Activated naive CD8-positive, alpha-beta T cell treated with anti-CD3 and anti-CD28 coated beads, Interleukin-2, amount 50 U/mL, for 16 hours (primary cell): Measurements from ENCODE around the gene DHX34.
"Not testable (repeated sequence)": the region's sequence is repeated elsewhere in the genome, so short reads cannot be mapped to it uniquely, and the experiment has no call there.

Experiments used
- DNase-seq: peaks from one replicate; pipeline ENCODE4 v3.0.0-alpha.2; 2020; ENCODE audit warnings: low read depth, low spot score

Gene DHX34

DNA sequence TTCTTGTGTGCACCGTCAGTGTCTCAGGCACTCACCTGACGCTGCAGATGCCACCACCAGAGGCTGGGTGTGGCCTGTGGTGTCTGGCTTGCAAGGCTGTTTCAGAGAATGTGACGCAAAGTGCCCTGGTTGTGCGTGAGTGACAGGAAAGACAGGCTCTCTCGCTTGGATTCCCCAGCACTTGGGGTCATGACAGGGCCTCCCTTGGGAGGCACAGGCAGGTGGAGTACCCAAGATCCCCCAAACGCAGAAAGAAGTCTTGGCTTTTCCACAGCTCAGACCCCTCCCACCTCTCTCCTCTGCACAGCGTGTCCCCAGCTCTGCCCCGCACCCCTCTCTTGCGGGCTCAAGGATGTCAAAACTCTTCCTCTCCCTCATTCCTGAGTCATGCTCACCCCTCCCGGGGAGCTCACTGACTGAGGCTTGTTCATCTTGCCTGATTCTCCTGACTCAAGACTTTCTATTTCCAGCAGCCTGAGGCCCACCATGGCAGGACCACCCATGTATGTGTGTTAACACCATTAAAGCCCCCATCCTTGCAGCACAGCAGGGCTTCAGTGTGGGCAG, 21.0 kb downstream of the DHX34 start:
- no peak for DNase-seq

- no peak for DNase-seq
These were observed 22.1 kb downstream of the DHX34 start for GRCh38 chr19:47371261-47371660.

GRCh38 chr19:47372603-47373002, 23.5 kb downstream of the DHX34 start:
- DNase-seq = no peak

DNA sequence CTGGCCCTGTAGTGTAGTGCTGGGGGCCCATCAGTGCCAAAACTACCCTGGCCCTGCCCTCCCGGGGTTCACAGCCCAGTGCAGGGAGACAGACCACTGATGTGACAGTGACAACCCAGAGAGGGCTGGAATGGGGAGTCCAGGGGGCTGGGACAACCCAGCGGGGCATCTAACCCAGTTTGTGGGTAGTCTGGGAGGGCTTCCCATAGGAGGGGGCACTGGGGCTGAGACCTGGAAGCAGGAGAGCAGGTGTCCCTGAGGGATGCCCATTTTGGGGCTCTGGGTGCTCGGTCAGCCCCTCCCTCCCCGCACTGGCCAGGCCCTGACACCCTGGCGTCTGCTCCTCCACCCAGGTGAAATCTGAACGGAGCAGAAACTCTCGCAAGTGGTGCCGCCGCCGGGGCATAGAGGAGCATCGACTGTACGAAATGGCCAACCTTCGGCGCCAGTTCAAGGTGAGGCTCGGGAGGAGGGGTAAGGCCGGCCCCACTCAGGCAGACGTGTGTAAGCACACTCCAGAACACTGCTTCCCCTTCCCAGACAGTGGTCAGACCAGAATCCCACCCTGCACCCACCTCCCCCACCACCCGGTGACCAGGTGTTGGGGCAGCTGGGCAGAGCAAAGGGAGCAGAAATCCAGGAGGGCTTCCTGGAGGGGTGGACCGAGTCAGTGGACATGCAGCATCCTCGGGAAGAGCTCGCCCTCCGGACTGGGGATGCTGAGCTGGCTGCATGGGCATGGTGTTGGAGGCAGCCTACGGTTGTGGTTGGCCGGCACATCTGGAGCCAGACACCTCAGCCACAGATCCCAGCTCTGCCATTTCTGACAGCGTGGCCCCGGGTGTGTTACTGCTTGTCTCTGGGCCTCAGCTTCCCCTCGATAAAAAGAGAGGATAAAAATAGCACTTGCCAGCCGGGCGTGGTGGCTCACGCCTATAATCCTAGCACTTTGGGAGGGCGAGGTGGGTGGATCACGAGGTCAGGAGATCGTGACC, 24.4 kb downstream of the DHX34 start:
- DNase-seq = no peak

GRCh38 chr19:47374876-47375693, 26.0 kb downstream of the DHX34 start:
- no peak for DNase-seq

DNA sequence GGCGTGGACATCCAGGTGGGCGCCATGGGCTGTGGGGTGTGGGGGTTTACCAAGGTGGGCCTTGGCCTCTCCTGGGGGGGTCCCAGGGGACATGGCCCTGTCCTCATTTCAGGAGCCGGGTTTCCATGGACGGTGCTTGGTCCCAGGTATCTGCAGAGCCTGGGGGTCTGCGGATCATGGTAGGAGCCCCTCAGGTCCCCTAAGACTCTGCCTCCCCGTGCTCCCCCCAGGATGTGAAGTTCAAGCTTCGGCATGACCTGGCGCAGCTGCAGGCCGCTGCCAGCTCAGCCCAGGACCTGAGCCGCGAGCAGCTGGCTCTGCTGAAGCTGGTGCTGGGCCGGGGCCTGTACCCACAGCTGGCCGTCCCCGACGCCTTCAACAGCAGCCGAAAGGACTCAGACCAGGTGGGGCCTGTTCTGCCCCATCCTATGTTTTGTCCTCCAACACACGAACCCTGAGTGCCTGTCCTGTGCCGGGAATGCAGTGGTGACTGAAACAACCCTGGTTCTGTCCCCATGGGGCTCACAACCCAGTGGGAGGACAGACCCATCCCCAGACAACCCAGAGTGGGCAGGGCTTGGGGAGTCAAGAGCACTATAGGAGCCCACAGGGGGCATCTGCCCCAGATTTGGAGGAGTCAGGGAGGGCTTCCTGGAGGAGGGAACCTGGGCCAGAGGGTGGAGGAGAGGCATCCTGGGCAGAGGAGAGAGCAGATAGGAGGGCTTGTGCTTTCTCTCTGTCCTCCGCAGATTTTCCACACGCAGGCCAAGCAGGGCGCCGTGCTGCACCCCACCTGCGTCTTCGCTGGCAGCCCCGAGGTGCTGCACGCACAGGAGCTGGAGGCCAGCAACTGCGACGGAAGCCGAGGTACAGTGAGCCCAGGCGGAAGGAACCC, 26.8 kb downstream of the DHX34 start:
- no peak for DNase-seq

GRCh38 chr19:47376589-47377144, 27.6 kb downstream of the DHX34 start:
- no peak for DNase-seq

DNA sequence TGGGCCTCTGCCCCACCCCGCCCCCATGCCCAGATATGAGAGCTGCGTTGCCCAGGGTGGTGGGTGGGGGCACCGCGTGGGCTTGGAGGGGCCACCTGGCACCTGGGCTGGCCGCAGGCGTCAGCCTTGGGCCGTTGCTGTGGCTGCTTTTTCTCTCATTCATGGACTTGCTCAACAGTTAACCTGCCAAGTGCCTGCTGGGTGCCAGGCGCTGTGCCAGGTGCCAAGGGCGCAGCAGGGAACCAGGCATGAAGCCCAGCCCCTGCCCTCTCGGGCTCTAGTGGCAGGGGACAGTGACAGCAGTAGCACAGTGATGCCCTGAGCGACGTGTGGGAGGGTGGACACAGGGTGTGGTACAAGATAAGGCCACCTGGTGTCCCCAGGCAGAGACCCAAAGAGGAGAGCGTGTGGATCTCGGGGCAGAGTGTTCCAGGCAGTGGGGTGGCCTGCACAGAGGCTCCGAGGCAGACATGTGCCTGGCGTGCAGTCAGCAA, 28.1 kb downstream of the DHX34 start:
- no peak for DNase-seq

DNA sequence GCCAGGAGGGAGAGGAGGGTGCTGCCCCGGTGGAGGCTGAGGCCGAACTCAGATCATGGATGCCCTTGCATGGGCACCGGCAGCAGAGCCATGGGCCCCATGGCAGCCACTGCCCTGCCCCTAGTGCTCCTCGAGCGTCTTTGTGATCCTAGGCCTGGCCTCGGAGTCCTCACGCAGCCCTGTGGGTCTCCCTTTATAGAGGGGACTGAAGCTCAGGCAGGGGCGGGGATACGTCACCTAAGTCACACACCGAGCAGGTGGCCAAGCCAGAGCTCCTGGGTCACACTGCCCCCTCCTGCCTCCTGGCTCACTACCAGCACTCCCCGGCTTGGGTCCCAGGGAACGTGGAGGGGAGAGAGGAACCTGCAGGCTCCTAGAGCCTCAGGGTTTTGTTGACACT, 28.7 kb downstream of the DHX34 start:
- no peak for DNase-seq

GRCh38 chr19:47378246-47378645, 29.1 kb downstream of the DHX34 start:
- DNase-seq = no peak

- DNase-seq = no peak
These were observed 30.3 kb downstream of the DHX34 start for GRCh38 chr19:47379381-47379938.

- DNase-seq = no peak
These were observed 31.4 kb downstream of the DHX34 start for GRCh38 chr19:47380559-47380958.

GRCh38 chr19:47381121-47381520, 32.0 kb downstream of the DHX34 start:
- no peak for DNase-seq

GRCh38 chr19:47381653-47382279, 32.7 kb downstream of the DHX34 start:
- DNase-seq = no peak

GRCh38 chr19:47383890-47384289, 34.8 kb downstream of the DHX34 start:
- not testable (repeated sequence) for DNase-seq

DNA sequence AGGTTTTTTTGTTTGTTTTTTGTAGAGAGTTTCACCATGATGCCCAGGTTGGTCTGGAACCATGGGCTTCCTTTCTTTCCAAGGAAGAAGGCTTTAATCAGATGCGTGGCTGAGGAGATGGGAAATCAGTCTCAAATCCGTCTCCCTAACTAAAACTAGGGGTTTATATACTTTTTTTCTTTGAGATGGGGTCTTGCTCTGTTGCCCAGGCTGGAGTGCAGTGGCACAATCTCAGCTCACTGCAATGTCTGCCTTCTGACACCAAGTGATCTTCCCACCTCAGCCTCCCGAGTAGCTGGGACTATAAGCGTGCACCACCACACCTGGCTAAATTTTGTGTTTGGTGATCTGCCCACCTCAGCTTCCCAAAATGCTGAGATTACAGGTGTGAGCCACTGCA, 35.4 kb downstream of the DHX34 start:
- DNase-seq = not testable (repeated sequence)

- DNase-seq = not testable (repeated sequence)
These were observed 37.5 kb downstream of the DHX34 start for GRCh38 chr19:47386582-47386981.

GRCh38 chr19:47387623-47388022, 38.5 kb downstream of the DHX34 start:
- DNase-seq = not testable (repeated sequence)

DNA sequence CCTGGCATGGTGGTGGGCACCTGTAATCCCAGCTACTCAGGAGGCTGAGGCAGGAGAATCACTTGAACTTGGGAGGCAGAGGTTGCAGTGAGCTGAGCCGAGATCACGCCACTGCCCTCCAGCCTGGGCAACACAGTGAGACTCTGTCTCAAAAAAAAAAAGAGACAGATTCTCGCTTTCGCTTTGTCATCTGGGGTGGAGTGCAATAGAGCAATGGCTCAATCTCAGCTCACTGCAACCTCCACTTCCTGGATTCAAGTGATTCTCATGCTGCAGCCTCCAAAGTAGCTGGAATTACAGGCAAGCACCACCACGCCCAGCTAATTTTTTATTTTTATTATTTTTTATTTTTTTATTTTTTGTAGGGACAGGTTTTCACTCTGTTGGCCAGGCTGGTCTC, 39.6 kb downstream of the DHX34 start:
- DNase-seq = not testable (repeated sequence)

- DNase-seq = no peak
These were observed 40.0 kb downstream of the DHX34 start for GRCh38 chr19:47389150-47389556.
